GM19463 (cell line): ENCODE data around the gene TGFBRAP1.
"Not testable (repeated sequence)": the region's sequence is repeated elsewhere in the genome, so short reads cannot be mapped to it uniquely, and the experiment has no call there.

Experiments
- ATAC-seq: cut with Tn5 transposase; IDR thresholded peaks from one replicate; pipeline ENCODE4 v1.9.1; 2021; ENCODE audit warnings: mild to moderate bottlenecking, moderate library complexity; ENCODE audit not compliant: unreplicated experiment

Gene TGFBRAP1

GRCh38 chr2:105357122-105357521, 27.6 kb upstream of the TGFBRAP1 start:
- no peak for ATAC-seq

GRCh38 chr2:105344704-105345345, 15.3 kb upstream of the TGFBRAP1 start:
- ATAC-seq = no peak

- ATAC-seq = no peak
These were observed 9.9 kb upstream of the TGFBRAP1 start for GRCh38 chr2:105339414-105339813.

GRCh38 chr2:105338020-105338385, 8.5 kb upstream of the TGFBRAP1 start:
- ATAC-seq = peak; percentile 7

- peak; percentile 94 for ATAC-seq
These were observed 7.8 kb upstream of the TGFBRAP1 start, which contains the start of gene C2orf49 for GRCh38 chr2:105337122-105338019. C2orf49 (plus strand) TSS chr2:105337540; CDS start chr2:105337588, 48 bp downstream.

- ATAC-seq = no peak
These were observed 7.2 kb upstream of the TGFBRAP1 start for GRCh38 chr2:105336786-105337121.

- ATAC-seq = no peak
These were observed 5.9 kb upstream of the TGFBRAP1 start for GRCh38 chr2:105335469-105335868.

- no peak for ATAC-seq
These were observed 4.7 kb upstream of the TGFBRAP1 start for GRCh38 chr2:105334211-105334610.

- no peak for ATAC-seq
These were observed 1.3 kb upstream of the TGFBRAP1 start for GRCh38 chr2:105330681-105331375.

GRCh38 chr2:105329197-105329554, 359 bp downstream of the TGFBRAP1 start:
- ATAC-seq = peak; percentile 1

- ATAC-seq = no peak
These were observed 996 bp downstream of the TGFBRAP1 start for GRCh38 chr2:105328281-105329196.

- no peak for ATAC-seq
These were observed 1.8 kb downstream of the TGFBRAP1 start for GRCh38 chr2:105327690-105328089.

GRCh38 chr2:105327271-105327670, 2.3 kb downstream of the TGFBRAP1 start:
- not testable (repeated sequence) for ATAC-seq

GRCh38 chr2:105325389-105325963, 4.1 kb downstream of the TGFBRAP1 start:
- ATAC-seq = no peak

- no peak for ATAC-seq
These were observed 4.8 kb downstream of the TGFBRAP1 start for GRCh38 chr2:105324732-105325131.

GRCh38 chr2:105324101-105324500, 5.4 kb downstream of the TGFBRAP1 start:
- no peak for ATAC-seq

- no peak for ATAC-seq
These were observed 6.4 kb downstream of the TGFBRAP1 start for GRCh38 chr2:105323111-105323510.

- ATAC-seq = no peak
These were observed 7.5 kb downstream of the TGFBRAP1 start for GRCh38 chr2:105321875-105322646.

GRCh38 chr2:105320651-105321215, 8.8 kb downstream of the TGFBRAP1 start:
- no peak for ATAC-seq
